SK-N-SH treated with all-trans-retinoic acid at 6 μM for 48 hours (cell line): ENCODE data around the gene ITPKB.

Experiments used
- ATAC-seq: fragments of 200-7000 bp; cut with Tn5 transposase; 3 replicates; pipeline ENCODE4 v1.9.1; 2020; ENCODE audit warnings: mild to moderate bottlenecking, moderate library complexity
- ARNTL ChIP-seq: fragments of 450-650 bp; formaldehyde crosslinking; IDR thresholded peaks from 2 replicates; pipeline ENCODE4 v1.5.0; 2020; ENCODE audit warnings: low read depth, mild to moderate bottlenecking, moderate library complexity, borderline replicate concordance
- BACH2 ChIP-seq: fragments of 250-450 bp; sonication (Bioruptor Pico); IDR thresholded peaks from 2 replicates; pipeline ENCODE4 v1.9.0; 2021; ENCODE audit warnings: mild to moderate bottlenecking, borderline replicate concordance
- ESRRG ChIP-seq: fragments of 250-450 bp; sonication (Bioruptor Pico); IDR thresholded peaks from 2 replicates; pipeline ENCODE4 v1.6.1; 2021; ENCODE audit warnings: mild to moderate bottlenecking
- GLIS3 ChIP-seq: fragments of 250-450 bp; sonication (Bioruptor Pico); IDR thresholded peaks from 2 replicates; pipeline ENCODE4 v1.5.0; 2020; ENCODE audit warnings: mild to moderate bottlenecking, moderate library complexity
- ISL1 ChIP-seq: fragments of 250-450 bp; sonication (Bioruptor Pico); IDR thresholded peaks from 2 replicates; pipeline ENCODE4 v2.1.2; 2022; ENCODE audit warnings: mild to moderate bottlenecking, moderate library complexity
- OSR1 ChIP-seq: fragments of 250-450 bp; sonication (Bioruptor Pico); IDR thresholded peaks from 2 replicates; pipeline ENCODE4 v1.8.0; 2022; ENCODE audit warnings: moderate library complexity, mild to moderate bottlenecking, inconsistent platforms
- PPARA ChIP-seq: fragments of 250-450 bp; sonication (Bioruptor Pico); IDR thresholded peaks from 2 replicates; pipeline ENCODE4 v1.5.0; 2020; ENCODE audit warnings: mild to moderate bottlenecking, borderline replicate concordance
- RARB ChIP-seq: fragments of 250-450 bp; sonication (Bioruptor Pico); IDR thresholded peaks from 2 replicates; pipeline ENCODE4 v1.8.0; 2021; ENCODE audit warnings: mild to moderate bottlenecking, moderate library complexity
- SNAI2 ChIP-seq: fragments of 250-450 bp; sonication (Bioruptor Pico); IDR thresholded peaks from 2 replicates; pipeline ENCODE4 v1.5.0; 2020; ENCODE audit warnings: mild to moderate bottlenecking, moderate library complexity
- TOX ChIP-seq: fragments of 250-450 bp; sonication (Bioruptor Pico); IDR thresholded peaks from 2 replicates; pipeline ENCODE4 v1.8.0; 2021; ENCODE audit warnings: mild to moderate bottlenecking, moderate library complexity, borderline replicate concordance
- ZC3H10 ChIP-seq: fragments of 250-450 bp; sonication (Bioruptor Pico); IDR thresholded peaks from 2 replicates; pipeline ENCODE4 v1.5.1; 2021; ENCODE audit warnings: mild to moderate bottlenecking, moderate library complexity
- ZFP3 ChIP-seq: fragments of 250-450 bp; sonication (Bioruptor Pico); IDR thresholded peaks from 2 replicates; pipeline ENCODE4 v1.5.0; 2020; ENCODE audit warnings: mild to moderate bottlenecking, moderate library complexity
- ZFP30 ChIP-seq: fragments of 450-650 bp; formaldehyde crosslinking; IDR thresholded peaks from 2 replicates; pipeline ENCODE4 v1.5.0; 2022; ENCODE audit warnings: mild to moderate bottlenecking, moderate library complexity
- ZNF565 ChIP-seq: fragments of 450-650 bp; formaldehyde crosslinking; conservative IDR thresholded peaks from 2 replicates; pipeline ENCODE4 v1.5.0; 2020; ENCODE audit warnings: low read depth, mild to moderate bottlenecking, moderate library complexity
- ZNF70 ChIP-seq: fragments of 450-650 bp; formaldehyde crosslinking; IDR thresholded peaks from 2 replicates; pipeline ENCODE4 v1.5.0; 2020; ENCODE audit warnings: mild to moderate bottlenecking, moderate library complexity
- ZNF8 ChIP-seq: fragments of 450-650 bp; formaldehyde crosslinking; IDR thresholded peaks from 2 replicates; pipeline ENCODE4 v1.5.0; 2020; ENCODE audit warnings: mild to moderate bottlenecking, moderate library complexity
- TF ChIP-seq, protein P1 (sequence below): fragments of 250-450 bp; sonication (Bioruptor Pico); IDR thresholded peaks from 2 replicates; pipeline ENCODE4 v1.5.0; 2020; ENCODE audit warnings: mild to moderate bottlenecking, moderate library complexity
- TF ChIP-seq, protein P2 (sequence below): fragments of 250-450 bp; sonication (Bioruptor Pico); IDR thresholded peaks from 2 replicates; pipeline ENCODE4 v1.5.1; 2020; ENCODE audit warnings: low read depth, mild to moderate bottlenecking, moderate library complexity
- TF ChIP-seq, protein P3 (sequence below): fragments of 250-450 bp; sonication (Bioruptor Pico); IDR thresholded peaks from 2 replicates; pipeline ENCODE4 v1.8.0; 2021; ENCODE audit warnings: low read depth, mild to moderate bottlenecking, moderate library complexity, borderline replicate concordance
- TF ChIP-seq, protein P4 (sequence below): fragments of 250-450 bp; sonication (Bioruptor Pico); IDR thresholded peaks from 2 replicates; pipeline ENCODE4 v1.5.1; 2021; ENCODE audit warnings: mild to moderate bottlenecking, moderate library complexity

Gene ITPKB

DNA sequence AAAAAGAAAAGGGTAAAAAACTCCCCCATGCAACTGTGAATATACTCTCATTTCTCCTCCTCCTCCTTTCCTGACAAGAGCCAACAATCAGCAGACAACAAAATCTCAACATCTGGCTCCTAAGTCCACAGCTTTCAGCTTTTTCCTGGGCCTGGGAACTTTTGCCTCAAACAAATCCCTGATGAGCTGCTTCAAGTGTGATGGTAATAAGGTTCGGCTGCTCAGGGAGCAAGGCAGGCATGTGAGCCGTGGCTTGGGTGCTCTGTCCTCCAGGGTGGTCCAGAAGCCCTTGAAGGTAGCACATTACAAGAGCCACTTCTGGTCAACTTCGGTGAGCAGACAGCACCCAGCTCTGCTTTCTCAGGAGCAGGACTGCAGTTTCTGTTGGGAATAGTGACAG, 46.3 kb downstream of the ITPKB start:
- TF ChIP-seq TOX (CRISPR knock-in tag): no peak
- no peak for TF ChIP-seq OSR1 (CRISPR knock-in tag)
- TF ChIP-seq ZNF565 (CRISPR knock-in tag): no peak
- no peak for TF ChIP-seq ZFP30 (CRISPR knock-in tag)
- no peak for TF ChIP-seq ZC3H10 (CRISPR knock-in tag)
- TF ChIP-seq, protein P1, sequence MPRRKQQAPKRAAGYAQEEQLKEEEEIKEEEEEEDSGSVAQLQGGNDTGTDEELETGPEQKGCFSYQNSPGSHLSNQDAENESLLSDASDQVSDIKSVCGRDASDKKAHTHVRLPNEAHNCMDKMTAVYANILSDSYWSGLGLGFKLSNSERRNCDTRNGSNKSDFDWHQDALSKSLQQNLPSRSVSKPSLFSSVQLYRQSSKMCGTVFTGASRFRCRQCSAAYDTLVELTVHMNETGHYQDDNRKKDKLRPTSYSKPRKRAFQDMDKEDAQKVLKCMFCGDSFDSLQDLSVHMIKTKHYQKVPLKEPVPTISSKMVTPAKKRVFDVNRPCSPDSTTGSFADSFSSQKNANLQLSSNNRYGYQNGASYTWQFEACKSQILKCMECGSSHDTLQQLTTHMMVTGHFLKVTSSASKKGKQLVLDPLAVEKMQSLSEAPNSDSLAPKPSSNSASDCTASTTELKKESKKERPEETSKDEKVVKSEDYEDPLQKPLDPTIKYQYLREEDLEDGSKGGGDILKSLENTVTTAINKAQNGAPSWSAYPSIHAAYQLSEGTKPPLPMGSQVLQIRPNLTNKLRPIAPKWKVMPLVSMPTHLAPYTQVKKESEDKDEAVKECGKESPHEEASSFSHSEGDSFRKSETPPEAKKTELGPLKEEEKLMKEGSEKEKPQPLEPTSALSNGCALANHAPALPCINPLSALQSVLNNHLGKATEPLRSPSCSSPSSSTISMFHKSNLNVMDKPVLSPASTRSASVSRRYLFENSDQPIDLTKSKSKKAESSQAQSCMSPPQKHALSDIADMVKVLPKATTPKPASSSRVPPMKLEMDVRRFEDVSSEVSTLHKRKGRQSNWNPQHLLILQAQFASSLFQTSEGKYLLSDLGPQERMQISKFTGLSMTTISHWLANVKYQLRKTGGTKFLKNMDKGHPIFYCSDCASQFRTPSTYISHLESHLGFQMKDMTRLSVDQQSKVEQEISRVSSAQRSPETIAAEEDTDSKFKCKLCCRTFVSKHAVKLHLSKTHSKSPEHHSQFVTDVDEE: no peak
- TF ChIP-seq, protein P2, sequence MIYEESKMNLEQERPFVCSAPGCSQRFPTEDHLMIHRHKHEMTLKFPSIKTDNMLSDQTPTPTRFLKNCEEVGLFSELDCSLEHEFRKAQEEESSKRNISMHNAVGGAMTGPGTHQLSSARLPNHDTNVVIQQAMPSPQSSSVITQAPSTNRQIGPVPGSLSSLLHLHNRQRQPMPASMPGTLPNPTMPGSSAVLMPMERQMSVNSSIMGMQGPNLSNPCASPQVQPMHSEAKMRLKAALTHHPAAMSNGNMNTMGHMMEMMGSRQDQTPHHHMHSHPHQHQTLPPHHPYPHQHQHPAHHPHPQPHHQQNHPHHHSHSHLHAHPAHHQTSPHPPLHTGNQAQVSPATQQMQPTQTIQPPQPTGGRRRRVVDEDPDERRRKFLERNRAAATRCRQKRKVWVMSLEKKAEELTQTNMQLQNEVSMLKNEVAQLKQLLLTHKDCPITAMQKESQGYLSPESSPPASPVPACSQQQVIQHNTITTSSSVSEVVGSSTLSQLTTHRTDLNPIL (CRISPR knock-in tag): no peak
- TF ChIP-seq ZFP3: no peak
- TF ChIP-seq SNAI2 (CRISPR knock-in tag): no peak
- TF ChIP-seq ARNTL (CRISPR knock-in tag): no peak
- no peak for TF ChIP-seq ZNF70 (CRISPR knock-in tag)
- TF ChIP-seq RARB (CRISPR knock-in tag): no peak
- no peak for TF ChIP-seq GLIS3 (CRISPR knock-in tag)
- TF ChIP-seq PPARA: no peak
- no peak for TF ChIP-seq ISL1 (CRISPR knock-in tag)
- TF ChIP-seq, protein P3, sequence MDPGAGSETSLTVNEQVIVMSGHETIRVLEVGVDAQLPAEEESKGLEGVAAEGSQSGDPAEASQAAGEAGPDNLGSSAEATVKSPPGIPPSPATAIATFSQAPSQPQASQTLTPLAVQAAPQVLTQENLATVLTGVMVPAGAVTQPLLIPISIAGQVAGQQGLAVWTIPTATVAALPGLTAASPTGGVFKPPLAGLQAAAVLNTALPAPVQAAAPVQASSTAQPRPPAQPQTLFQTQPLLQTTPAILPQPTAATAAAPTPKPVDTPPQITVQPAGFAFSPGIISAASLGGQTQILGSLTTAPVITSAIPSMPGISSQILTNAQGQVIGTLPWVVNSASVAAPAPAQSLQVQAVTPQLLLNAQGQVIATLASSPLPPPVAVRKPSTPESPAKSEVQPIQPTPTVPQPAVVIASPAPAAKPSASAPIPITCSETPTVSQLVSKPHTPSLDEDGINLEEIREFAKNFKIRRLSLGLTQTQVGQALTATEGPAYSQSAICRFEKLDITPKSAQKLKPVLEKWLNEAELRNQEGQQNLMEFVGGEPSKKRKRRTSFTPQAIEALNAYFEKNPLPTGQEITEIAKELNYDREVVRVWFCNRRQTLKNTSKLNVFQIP (CRISPR knock-in tag): no peak
- TF ChIP-seq ESRRG (CRISPR knock-in tag): no peak
- TF ChIP-seq ZNF8 (CRISPR knock-in tag): no peak
- TF ChIP-seq, protein P4, sequence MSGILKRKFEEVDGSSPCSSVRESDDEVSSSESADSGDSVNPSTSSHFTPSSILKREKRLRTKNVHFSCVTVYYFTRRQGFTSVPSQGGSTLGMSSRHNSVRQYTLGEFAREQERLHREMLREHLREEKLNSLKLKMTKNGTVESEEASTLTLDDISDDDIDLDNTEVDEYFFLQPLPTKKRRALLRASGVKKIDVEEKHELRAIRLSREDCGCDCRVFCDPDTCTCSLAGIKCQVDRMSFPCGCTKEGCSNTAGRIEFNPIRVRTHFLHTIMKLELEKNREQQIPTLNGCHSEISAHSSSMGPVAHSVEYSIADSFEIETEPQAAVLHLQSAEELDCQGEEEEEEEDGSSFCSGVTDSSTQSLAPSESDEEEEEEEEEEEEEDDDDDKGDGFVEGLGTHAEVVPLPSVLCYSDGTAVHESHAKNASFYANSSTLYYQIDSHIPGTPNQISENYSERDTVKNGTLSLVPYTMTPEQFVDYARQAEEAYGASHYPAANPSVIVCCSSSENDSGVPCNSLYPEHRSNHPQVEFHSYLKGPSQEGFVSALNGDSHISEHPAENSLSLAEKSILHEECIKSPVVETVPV: no peak
- TF ChIP-seq BACH2 (CRISPR knock-in tag): no peak
- no peak for ATAC-seq

DNA sequence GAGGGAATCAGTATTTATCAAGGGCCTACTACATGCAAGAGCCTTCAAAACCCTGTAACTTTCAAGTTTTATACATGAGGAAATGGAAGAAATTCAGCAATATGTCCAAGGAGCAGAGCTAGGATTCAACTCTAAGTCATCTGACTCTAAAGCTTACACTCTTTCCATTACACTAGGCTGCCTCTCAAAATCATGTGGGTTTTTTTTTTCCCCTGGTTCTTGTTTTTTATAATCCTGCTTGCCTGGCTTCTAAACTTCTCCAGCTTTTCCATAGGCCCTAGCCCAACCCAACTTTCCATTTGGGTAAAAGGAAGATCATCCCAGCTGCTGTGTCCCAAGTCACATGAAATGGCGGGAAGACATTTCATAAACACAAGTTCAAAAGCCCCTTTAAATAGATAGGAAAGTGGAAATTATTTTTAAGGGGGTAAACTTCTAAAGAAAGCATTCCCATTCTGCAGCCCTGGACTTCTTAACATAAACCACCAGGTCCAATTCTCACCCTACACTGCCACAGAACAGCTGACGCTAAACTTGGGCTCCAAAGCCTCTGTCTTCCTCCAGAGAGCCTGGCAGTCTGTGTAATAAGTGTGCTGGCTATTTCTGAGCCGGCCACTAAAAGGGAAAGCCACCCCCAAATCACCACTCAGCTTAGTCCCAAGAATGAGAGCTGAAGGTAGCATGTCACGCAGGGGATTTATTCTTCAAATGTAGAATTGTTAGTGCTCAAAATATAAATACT, 46.9 kb downstream of the ITPKB start:
- ATAC-seq: no peak
- TF ChIP-seq GLIS3 (CRISPR knock-in tag) (no peak), ZNF565 (CRISPR knock-in tag) (no peak), ESRRG (CRISPR knock-in tag) (no peak), ISL1 (CRISPR knock-in tag) (no peak), ZFP30 (CRISPR knock-in tag) (no peak), ZFP3 (no peak), SNAI2 (CRISPR knock-in tag) (no peak), ZNF70 (CRISPR knock-in tag) (no peak), TOX (CRISPR knock-in tag) (no peak)
- TF ChIP-seq, protein P4: no peak
- TF ChIP-seq, protein P3 (CRISPR knock-in tag): no peak
- TF ChIP-seq, protein P1: no peak
- TF ChIP-seq, protein P2 (CRISPR knock-in tag): no peak
